GM20431 (cell line): ENCODE data around the gene AHNAK.

Experiments
- in situ Hi-C: fragments of 300-500 bp; cut with MseI, MboI; formaldehyde crosslinking; loops from one replicate; pipeline ENCODE4 v1.15.0; 2020; ENCODE audit warnings: low sequenced_read_pairs; ENCODE audit not compliant: unreplicated experiment

Gene AHNAK

DNA sequence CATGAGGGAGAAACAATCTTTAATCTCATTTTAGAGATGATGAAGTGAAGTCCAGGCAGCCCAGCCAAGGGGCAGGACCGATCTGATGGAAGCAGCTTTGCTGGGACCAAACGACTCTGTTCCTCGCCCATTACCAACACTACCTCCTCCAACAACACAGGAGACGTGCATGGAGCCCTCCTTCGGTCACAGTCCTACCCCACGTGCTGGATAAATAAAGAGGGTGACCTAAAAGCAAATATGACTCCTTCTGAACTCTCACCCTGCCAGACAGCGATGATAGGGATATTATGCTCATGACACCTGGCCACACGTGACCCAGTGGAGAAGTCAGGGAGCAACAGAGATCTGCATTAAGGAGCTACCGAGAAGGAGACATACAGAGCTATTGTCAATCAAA is 101.8 kb downstream of the AHNAK start:
- in situ Hi-C loops, result no loop called here

DNA sequence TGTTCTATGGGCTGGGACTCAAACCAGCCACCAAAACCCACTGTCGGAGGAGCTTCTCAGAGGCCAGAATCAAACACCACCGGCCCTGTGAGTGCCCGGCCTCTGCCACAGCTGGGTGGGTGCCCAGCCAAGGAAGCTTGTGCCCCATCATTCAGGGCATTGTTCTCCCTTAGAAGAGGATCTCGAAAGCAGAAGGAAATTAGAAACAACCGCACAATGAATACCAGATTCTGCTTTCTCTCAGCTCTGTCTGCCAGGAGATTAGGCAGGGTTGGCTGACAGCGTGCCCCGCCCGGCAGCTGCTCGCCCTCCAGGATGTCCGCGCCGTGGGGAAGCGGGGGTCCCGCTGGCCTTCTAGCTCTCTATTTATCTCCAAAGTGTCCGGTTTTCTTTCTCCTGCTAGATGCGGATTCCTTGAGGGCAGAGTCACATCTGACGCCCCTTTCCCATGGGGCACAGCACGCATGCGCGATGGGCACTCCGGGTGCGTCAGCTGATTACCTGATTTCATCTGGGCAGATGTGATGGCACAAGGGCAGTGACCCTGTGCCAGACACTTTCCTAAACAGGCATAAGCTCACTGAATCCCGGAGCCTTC is 102.3 kb downstream of the AHNAK start:
- in situ Hi-C loops, result no loop called here

GRCh38 chr11:62443390-62444235 is 103.0 kb downstream of the AHNAK start:
- in situ Hi-C loops, result no loop called here

DNA sequence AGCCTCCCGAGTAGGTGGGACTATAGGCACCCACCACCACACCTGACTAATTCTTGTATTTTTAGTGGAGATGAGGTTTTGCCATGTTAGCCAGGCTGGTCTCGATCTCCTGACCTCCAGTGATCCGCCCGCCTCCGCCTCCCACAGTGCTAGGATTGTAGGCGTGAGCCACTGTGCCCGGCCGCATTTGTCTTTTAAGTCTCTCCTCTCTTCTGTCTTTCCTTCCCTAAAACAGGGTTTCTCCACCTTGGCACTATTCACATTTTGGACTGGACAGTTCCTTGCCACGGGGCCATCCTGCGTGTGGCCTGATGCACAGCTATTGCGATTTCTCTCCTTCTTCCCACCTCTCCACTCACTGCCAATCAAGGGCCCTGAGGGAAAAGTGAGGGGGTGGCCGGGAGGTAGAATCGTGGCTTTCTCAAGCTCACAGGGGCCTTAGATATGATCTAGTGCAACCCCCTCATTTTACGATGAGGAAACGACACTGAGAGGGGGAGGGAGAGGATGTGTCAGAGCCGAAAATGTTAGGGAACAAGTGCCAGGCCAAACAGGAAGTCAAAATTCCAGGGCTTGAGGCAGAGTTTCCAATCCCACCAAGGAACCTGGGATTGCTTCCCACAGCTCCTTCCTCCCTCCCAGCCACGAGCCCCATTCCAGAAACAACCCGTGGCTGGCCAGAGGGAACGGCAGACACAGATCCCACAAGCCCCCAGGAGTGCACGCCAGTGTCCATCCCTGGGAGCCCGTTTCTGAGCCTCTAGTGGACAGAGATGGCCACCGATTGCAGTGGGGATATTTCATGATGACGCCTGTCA is 106.6 kb downstream of the AHNAK start:
- in situ Hi-C loops, result no loop called here

DNA sequence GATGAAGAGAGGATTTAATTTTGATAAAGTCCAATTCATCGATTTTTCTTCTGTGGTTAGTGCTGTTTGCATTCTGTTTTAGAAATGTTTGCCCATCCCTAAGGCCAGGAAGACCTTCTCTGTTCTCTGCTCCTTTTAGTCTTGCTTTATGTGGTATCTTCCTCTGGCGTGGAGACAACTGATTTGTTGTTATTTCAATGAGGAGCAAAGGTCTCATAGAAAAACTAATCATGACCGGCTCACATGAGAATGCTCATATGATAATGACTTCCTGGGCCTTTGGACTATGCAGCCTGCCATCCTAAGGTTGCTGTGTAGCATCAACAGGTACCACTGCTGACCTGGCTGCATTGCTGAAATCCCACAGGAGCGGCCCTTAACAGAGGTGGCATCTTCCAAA is 108.0 kb downstream of the AHNAK start:
- in situ Hi-C loops, result no loop called here

DNA sequence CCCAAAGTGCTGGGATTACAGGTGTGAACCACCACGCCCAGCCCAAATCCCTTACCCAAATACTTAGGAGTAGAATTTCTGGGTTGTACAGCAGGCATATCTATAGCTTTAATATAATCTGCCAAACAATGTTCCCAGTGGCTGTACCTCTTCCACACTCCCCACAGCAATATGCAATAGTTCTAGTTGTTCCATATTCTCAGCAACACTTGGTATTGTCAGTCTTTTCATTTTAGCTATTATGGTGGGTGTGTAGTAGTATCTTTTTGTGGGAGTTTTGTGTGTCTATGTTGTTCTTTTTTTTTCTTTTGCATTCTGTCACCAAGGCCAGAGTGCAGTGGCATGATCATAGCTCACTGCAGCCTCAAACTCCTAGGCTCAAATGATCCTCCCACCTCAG is 109.0 kb downstream of the AHNAK start:
- in situ Hi-C loops, result no loop called here

DNA sequence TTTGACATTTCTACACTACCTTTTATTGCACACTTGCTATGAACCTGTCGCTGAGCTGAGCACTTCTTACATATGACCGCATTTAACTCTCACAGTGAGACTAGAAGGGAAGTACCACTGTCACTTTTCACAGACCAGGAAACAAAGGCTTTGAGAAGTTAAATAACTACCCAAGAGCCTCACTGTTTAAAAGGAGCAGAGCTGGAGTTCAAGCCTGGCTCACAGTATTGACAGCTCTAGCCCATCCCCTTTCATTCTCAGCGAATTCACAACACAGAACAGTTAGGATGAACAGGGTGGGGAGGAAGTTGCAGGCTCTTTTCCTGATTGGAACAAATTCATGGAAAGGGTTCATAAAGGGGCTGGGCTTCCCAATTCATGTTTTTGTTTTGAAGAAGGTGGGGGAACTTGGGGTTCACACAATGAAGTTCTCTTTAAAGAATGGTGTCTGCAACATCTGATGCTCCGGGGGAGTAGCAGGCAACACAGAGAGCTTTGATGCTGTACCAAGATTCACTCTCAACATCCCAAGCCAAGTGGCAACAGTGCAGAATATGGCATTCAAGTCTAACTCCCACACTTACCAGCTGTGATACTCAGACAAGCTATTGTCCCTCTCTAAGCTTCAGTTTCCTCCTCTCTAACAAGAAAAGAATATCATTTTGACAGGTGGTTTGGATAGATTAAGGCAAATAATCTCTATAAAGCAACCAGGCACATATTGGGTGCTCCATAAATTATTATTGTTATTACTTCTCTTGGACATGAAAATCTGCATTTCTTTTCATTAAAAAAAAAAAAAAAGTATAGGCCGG is 110.6 kb downstream of the AHNAK start:
- in situ Hi-C loops, result no loop called here

GRCh38 chr11:62433904-62434276 is 112.7 kb downstream of the AHNAK start:
- in situ Hi-C loops, result no loop called here

- in situ Hi-C loops, result no loop called here
These were observed 113.3 kb downstream of the AHNAK start for GRCh38 chr11:62433141-62433903.

DNA sequence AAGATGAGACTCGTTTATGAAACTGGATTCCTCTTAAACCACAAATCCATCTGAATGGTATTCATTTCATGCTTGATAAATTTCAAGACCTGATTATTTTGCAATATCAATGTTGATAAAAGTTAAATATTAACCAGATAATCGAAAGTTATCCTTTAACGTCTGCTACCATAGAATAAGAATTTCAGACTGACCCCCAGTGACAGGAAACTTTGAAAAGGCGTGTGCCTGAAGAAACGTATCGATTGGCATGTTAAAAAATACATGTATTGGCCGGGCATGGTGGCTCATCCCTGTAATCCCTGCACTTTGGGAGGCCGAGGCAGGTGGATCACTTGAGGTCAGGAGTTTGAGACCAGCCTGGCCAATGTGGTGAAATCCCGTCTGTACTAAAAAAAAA is 113.9 kb downstream of the AHNAK start:
- in situ Hi-C loops, result no loop called here

GRCh38 chr11:62431171-62431901 is 115.3 kb downstream of the AHNAK start:
- in situ Hi-C loops, result no loop called here

DNA sequence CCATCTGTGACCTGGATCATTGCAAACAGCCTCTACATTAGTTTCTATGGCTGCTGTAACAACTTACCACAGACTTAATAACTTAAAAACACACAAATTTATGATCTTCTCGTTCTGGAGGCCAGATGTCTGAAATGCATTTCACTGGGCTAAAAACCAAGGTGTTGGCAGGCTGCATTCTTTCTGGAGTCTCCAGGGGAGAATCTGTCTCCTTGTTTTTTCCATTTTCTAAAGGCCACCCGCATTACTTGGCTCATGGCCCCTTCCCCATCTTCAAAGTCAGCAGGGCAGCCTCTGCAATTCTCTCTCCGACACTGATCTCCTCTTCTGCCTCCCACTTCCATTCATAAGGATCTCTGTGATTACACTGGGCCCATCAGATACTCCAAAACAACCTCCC is 116.2 kb downstream of the AHNAK start:
- in situ Hi-C loops, result no loop called here

- in situ Hi-C loops, result no loop called here
These were observed 117.6 kb downstream of the AHNAK start for GRCh38 chr11:62428871-62429560.

GRCh38 chr11:62427630-62428233 is 118.9 kb downstream of the AHNAK start:
- in situ Hi-C loops, result no loop called here

- in situ Hi-C loops, result no loop called here
These were observed 123.6 kb downstream of the AHNAK start for GRCh38 chr11:62423012-62423411.

- in situ Hi-C loops, result no loop called here
These were observed 124.6 kb downstream of the AHNAK start for GRCh38 chr11:62421996-62422395.

- in situ Hi-C loops, result no loop called here
These were observed 125.7 kb downstream of the AHNAK start for GRCh38 chr11:62420882-62421281.

- in situ Hi-C loops, result no loop called here
These were observed 126.7 kb downstream of the AHNAK start for GRCh38 chr11:62419943-62420342.
